ENCODE data around the gene SRM. TPM values are rescaled to one million over a fixed set of nuclear protein-coding genes. Genes with fewer than 3 reads are reported as not detected.
"Not testable (repeated sequence)": the region's sequence is repeated elsewhere in the genome, so short reads cannot be mapped to it uniquely, and the experiment has no call there.

SRM gene
- total and polyA plus RNA-seq, 5 experiments from 2014 or later: 55.0 to 204 (median 95.2) TPM

- POLR2A ChIA-PET: interaction anchor here (0.7 kb wide), 1 partner anchor 12 kb away, joined by 3 read pairs; no protein-coding TSS in a partner anchor
- no peak for DNase-seq
- Mint-ChIP-seq H3K4me3 (no peak overlapping the region), H3K9me3 (no peaks in the 10 kb centered on the region), H3K27me3 (no peaks in the 10 kb centered on the region), H3K36me3 (peaks cover 11 to 86% (median 20%) of the 10 kb centered on the region in 3 donors), H3K4me1 (peaks cover 13 to 35% (median 23%) of the 10 kb centered on the region in 4 donors), H3K27ac (peak overlapping the region in 3 of 10 donors; percentile 7 to 68 (median 31))
- no peak for ATAC-seq
Observed at GRCh38 chr1:11024874-11025203, 35.0 kb downstream of the SRM start.

- H3K9me3 Mint-ChIP-seq: no peaks in the 10 kb centered on the region
- H3K4me1 Mint-ChIP-seq: peaks cover 13 to 35% (median 24%) of the 10 kb centered on the region in 4 donors
- H3K36me3 Mint-ChIP-seq: peaks cover 11 to 87% (median 20%) of the 10 kb centered on the region in 3 donors
- POLR2A ChIA-PET: interaction anchor here (0.7 kb wide), 1 partner anchor 11 kb away, joined by 3 read pairs; no protein-coding TSS in a partner anchor
- no peaks in the 10 kb centered on the region for H3K27me3 Mint-ChIP-seq
- DNase-seq: no peak
- peak overlapping the region in 5 of 10 donors; percentile 7 to 53 (median 31) for H3K27ac Mint-ChIP-seq
- no peak for ATAC-seq
- no peak overlapping the region for H3K4me3 Mint-ChIP-seq
Observed at GRCh38 chr1:11024154-11024873, 35.5 kb downstream of the SRM start.

- peak overlapping the region in 2 of 10 donors; percentile 0 to 39 for H3K27ac Mint-ChIP-seq
- DNase-seq (no peak), ATAC-seq (no peak)
- POLR2A ChIA-PET: no interaction called here
- peaks cover 18 to 41% (median 31%) of the 10 kb centered on the region in 4 donors for H3K4me1 Mint-ChIP-seq
- no peak overlapping the region for H3K4me3 Mint-ChIP-seq
- peaks cover 11 to 98% (median 25%) of the 10 kb centered on the region in 3 donors for H3K36me3 Mint-ChIP-seq
- H3K9me3 Mint-ChIP-seq: no peaks in the 10 kb centered on the region
- no peaks in the 10 kb centered on the region for H3K27me3 Mint-ChIP-seq
Observed at GRCh38 chr1:11023201-11023600, 36.6 kb downstream of the SRM start.

GRCh38 chr1:11019971-11020370, 39.8 kb downstream of the SRM start:
- no peaks in the 10 kb centered on the region for H3K27me3 Mint-ChIP-seq
- DNase-seq: no peak
- no peaks in the 10 kb centered on the region for H3K9me3 Mint-ChIP-seq
- H3K4me1 Mint-ChIP-seq: peaks cover 19 to 58% (median 38%) of the 10 kb centered on the region in 4 donors
- no peak overlapping the region for H3K27ac Mint-ChIP-seq
- POLR2A ChIA-PET: interaction anchor here (0.7 to 1.0 kb wide), 2 partner anchors 8 to 15 kb away, joined by 3 to 5 read pairs; partner anchors contain the start of gene TARDBP
- H3K4me3 Mint-ChIP-seq: no peak overlapping the region
- ATAC-seq: no peak
- peaks cover 11 to 96% (median 31%) of the 10 kb centered on the region in 3 donors for H3K36me3 Mint-ChIP-seq

GRCh38 chr1:11019358-11019757, 40.5 kb downstream of the SRM start:
- Mint-ChIP-seq H3K4me1 (peaks cover 18 to 60% (median 43%) of the 10 kb centered on the region in 4 donors), H3K36me3 (peaks cover 11 to 96% (median 36%) of the 10 kb centered on the region in 3 donors)
- ATAC-seq, POLR2A ChIA-PET, H3K27ac Mint-ChIP-seq, DNase-seq, H3K9me3 Mint-ChIP-seq, H3K4me3 Mint-ChIP-seq, H3K27me3 Mint-ChIP-seq: not testable (repeated sequence)

- Mint-ChIP-seq H3K4me1 (peaks cover 6 to 45% (median 38%) of the 10 kb centered on the region in 4 donors), H3K36me3 (peaks cover 0 to 50% (median 20%) of the 10 kb centered on the region in 3 donors), H3K27me3 (no peaks in the 10 kb centered on the region), H3K27ac (peak overlapping the region; percentile 88 to 98 (median 94)), H3K9me3 (no peaks in the 10 kb centered on the region), H3K4me3 (peak overlapping the region; percentile 84 to 96 (median 90))
- POLR2A ChIA-PET: interaction anchor here (0.6 to 2.3 kb wide), 8 partner anchors 11 to 519 kb away, joined by 3 to 21 read pairs (median 3); partner anchors contain the start of genes EXOSC10, MTOR and SRM
- DNase-seq (no peak), ATAC-seq (no peak)
Observed at GRCh38 chr1:11013160-11013531, 46.7 kb downstream of the SRM start.

GRCh38 chr1:11012260-11013159, 47.3 kb downstream of the SRM start, which contains the start of gene TARDBP:
TSS of gene TARDBP (plus strand) at chr1:11012654. CDS start at chr1:11013728, 1,074 bp downstream.
- Mint-ChIP-seq H3K27ac (peak within 1 kb of the TSS; percentile 96 to 99 (median 98)), H3K4me1 (peaks cover 6 to 43% (median 36%) of the 10 kb centered on the region in 4 donors), H3K27me3 (no peaks in the 10 kb centered on the region), H3K4me3 (peak within 1 kb of the TSS; percentile 84 to 96 (median 90)), H3K36me3 (peaks cover 0 to 44% (median 20%) of the 10 kb centered on the region in 3 donors), H3K9me3 (no peaks in the 10 kb centered on the region)
- POLR2A ChIA-PET: interaction anchor here (0.6 to 2.3 kb wide), 15 partner anchors 8 to 896 kb away, joined by 3 to 21 read pairs (median 3); partner anchors contain the start of genes EXOSC10, MTOR, SRM and UBIAD1
- ATAC-seq: peak; percentile 88 to 89
- DNase-seq: peak; percentile 81 to 99 (median 90)

Other genes starting within 250 kb of the SRM start
- gene TARDBP, start 47.4 kb downstream of the SRM start, total RNA-seq: 100 to 1,000 TPM; 193 to 211 TPM
- gene TARDBP, start 47.4 kb downstream of the SRM start, polyA plus RNA-seq: 10 to 100 TPM; 46.6 to 65.2 (median 54.2) TPM
- under 1 TPM; 0.27 to 0.34 TPM for gene MASP2, start 12.8 kb downstream of the SRM start, total RNA-seq
- gene MASP2, start 12.8 kb downstream of the SRM start, polyA plus RNA-seq: not detected
- gene EXOSC10, start 39.9 kb upstream of the SRM start, total RNA-seq: 10 to 100 TPM; 93.2 to 93.3 TPM
- 10 to 100 TPM; 31.7 to 45.5 (median 35.6) TPM for gene EXOSC10, start 39.9 kb upstream of the SRM start, polyA plus RNA-seq
- not detected for gene ANGPTL7, start 129.3 kb upstream of the SRM start, total RNA-seq
- not detected for gene ANGPTL7, start 129.3 kb upstream of the SRM start, polyA plus RNA-seq
- gene MTOR, start 202.5 kb upstream of the SRM start, total RNA-seq: 10 to 100 TPM; 43.9 to 45.9 TPM
- gene MTOR, start 202.5 kb upstream of the SRM start, polyA plus RNA-seq: 1 to 10 TPM; 3.5 to 7.2 (median 4.7) TPM
- 10 to 100 TPM; 32.9 to 34.3 TPM for gene UBIAD1, start 213.2 kb upstream of the SRM start, total RNA-seq
- 10 to 100 TPM; 29.2 to 50.3 (median 45.2) TPM for gene UBIAD1, start 213.2 kb upstream of the SRM start, polyA plus RNA-seq

All from naive thymus-derived CD8-positive, alpha-beta T cell (primary cell).